Right forelimb (tissue), 1 donor: Measurements from ENCODE around the gene AARS2.

ENCODE experiments used
- DNase-seq: peaks from one replicate; pipeline ENCODE4 v3.0.0-alpha.2; 2018

AARS2 gene

DNA sequence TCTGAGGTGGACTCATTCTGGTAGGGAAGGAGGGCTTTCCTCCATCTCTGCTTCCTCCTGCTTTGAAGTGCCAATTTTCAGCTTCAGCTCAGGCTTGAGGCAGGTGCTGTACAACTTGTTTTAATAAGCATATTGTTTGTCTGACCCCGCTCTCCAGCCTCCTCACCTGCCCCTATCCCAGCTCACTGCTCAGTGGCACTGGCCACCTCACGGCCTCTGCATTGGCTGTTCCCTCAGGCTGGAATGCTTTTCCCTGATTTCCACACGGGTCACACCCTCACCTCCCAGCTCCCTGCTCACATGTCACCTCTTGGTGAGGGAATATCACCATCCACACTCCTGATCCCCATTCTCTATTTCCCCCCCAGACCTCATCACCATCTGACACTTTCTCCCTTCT, 14.3 kb downstream of the AARS2 start:
- DNase-seq = no peak

DNA sequence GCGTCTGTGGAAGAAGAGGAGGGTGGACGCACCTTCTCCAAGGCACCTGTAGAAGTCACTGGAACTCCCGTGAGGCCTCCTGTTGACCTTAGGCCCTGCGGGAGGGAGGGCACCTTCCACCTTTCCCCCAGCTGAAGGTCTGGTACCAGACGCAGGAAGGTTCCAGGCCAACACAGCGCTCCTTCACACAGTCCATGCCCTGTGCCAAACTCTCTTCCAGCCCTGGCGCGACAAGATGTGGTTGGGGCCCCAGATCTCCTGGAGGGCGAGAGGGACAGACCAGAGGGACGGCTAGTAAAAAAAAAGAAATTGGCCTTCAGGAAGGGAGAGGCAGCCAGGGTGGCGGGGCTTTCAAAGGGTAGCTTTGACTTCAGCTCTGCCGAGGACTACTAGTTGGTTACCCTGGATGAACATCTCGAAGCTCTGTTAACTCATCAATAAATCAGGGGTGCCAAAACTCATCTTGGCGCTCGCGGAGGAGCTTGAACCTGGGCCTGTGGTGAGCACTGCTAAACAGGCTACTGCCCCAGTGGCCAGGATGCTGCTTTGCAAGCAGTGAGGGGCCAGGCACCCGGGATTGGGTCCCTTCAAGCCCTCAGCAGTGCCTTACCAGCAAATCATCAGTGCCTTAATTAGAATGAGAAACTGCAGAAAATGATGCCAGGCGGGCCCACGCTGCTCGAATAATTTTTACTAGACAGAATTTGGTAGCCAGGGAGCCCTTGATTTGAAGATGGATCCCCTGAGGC, 14.9 kb downstream of the AARS2 start:
- no peak for DNase-seq

DNA sequence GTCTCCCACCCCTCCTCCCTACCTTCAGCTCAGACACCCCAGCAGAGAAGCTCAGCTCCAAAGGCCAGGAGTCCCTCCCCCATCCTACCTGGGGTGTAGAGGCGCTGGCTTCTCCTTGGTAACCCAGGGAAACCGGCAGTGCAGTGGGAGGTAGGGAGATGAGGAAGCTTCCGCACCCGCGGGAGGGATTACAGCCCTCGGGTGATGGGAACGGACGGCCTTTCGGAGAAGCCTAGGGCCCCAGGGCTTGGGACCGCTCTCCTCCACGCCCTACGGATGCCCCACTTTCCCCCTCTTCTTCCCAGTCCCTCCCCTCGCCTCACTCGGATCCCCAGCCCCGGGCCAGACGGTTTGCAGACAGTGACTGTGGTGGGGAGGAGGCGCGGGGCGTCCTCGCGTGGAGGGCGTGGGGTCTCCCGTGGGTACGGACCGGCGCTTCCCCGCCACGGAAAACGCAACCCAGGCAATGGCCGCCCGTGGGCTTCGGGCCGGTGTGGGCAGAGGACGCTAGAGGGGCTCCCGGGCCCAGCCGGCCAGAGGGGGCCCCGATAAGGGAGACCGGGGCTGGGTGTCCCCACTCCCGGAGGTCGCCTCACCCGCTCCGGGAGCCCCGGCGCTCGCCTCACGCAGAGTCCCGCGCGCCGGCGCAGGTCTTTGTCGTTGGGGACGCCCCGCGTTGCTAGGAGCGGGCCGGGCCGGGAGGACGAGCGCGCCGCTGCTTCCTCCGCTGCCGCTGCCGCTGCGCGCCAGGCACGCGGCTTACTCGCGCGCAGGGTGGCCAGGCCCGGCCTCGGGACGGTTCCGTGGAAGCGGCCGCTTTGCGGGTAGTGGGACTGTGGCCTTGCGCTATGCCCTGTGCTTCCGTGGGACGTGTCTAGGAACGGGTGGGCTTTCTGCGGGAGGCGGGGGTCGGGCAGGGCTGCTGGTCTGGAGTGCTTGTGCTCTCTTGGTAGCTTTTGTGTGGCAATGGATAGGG, 15.8 kb downstream of the AARS2 start:
- DNase-seq = peak; percentile 61

DNA sequence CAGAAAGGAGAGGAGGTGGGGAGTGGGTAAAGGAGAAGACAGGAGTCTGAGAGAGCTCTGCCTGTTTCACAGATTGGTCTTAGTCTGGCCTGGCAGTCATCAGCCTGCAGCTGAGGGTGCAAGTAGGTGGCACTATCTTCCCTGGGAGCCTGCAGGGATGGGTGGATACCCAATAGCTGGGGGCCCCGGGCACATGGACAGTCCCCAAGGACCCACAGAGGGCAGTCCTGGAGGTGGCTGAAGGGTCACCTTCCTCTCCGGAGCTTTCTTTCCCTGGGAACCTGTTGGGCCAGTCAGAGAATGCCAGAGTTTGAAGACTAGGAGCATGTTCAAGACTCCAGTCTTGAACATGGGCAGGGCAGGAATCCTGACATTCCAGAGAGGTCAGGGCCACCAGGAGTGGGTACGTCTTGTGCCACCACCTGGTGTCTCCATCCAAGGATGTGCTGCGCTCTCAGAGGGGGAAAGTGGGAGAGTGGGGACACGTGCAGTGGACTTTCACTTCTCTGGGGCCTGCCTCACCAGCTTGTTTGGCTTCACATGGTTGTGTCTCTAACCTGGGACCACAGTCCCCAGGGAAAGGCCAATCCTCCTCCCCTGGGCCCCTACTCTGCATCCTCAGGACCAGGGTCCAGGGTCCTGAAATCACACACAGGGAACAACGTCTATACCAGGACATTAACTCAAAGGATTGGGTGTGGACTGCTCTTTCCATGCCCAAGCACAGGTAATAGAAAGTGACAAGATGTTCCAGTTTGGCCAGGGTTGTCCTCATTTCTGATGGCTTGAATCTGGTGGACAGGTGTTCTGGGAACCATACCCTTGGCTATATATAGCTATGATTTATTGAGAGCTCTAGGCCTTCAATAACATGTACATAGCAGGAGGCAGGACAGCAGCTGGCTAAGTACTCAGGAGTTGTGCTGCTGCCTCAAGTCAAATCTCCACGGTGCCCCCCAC, 18.0 kb downstream of the AARS2 start:
- no peak for DNase-seq

DNA sequence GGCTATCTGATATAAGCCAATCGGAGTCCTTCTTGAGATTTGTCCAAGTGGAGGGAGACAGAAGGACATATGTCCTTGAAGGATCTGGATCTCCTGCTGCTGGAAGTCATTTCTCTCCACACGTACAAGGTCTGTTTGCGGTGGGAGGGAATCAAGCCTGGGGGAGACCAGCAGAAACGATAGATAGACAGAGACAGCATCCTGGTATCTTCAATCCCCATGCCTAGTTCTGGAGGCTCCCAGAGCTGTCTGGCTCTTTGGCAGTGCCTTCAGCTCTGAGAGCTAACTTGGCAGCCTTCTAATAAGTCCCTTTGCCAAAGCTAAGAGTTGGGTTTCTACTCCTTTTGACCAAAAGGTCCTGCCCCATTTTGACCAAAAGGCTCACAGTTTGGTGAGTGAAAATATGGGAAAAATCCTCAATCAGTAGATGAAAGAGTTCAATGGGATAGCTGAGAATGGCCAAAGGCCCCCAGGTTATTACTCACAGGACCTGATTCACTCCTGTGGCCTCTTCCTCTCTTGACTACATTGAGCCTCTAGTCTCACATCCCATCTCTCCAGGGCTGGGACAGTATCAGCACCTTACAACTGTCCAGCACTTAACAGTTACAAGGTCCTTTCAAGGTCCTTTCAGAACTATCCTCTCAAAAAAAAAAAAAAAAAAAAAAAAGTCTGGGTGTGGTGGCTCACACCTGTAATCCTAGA, 20.3 kb downstream of the AARS2 start:
- no peak for DNase-seq

DNA sequence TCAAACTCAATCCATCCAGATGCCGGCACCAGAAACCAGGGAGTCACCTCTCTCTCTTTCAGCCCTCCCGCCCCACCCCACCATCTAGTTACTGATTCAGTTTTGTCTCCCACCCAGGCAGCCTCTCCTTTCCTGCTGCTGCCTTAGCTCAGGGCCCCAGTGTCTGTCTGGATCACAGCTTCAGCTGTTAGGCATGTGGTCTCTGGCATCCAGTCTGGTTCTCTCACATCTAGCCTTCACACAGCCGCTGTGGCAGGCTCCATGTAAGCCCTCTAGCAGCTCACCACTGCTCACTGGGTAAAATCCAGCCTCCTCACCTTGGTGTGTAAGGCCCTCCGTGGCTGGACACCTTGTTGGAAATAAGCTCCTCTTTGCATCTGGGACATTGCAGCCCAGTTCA, 21.3 kb downstream of the AARS2 start:
- DNase-seq = no peak

DNA sequence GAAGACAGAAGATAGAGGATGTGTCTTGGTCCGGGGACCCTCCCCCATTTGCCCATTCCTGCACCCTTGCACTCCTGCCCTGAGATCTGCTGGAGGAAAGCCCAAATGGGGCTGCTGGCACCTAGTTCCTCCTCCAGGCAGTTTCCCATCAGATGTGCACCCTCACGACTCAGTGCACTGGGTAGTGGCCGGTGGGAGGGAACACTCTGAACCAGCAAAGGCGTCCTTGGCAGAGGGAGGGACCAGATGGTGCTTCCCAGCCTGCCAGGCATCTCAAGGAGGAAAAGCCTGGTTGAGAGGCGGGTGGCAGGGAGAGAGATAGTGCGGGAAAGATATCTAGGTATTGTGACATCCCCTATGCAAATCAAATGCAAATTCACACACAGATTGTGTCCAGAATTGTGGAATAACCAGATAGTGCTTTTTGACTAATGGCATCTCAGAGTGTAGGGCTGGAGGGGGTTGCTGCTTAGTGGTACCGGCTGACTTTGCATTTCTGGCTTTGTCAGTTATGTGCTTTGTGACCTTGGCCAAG, 23.4 kb downstream of the AARS2 start:
- DNase-seq = no peak

DNA sequence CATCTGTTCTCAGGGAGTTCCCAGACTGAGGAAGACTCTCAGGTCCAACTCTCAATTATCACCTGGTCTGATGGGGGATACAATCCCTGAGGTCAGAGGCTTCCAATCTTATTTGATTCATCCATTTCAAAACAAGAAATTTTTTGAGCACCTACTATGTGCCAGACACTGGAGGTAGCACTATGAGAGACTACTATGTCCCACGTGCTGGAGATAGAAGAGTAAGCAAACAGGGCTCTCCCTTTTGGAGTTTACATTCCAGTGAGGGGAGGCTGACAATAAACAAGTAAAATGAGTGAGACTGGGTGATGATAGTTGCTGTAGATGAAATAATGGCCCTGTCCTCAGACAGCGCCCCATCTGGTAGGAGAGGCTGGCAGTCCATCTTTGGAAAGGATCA, 26.4 kb downstream of the AARS2 start:
- DNase-seq = no peak

DNA sequence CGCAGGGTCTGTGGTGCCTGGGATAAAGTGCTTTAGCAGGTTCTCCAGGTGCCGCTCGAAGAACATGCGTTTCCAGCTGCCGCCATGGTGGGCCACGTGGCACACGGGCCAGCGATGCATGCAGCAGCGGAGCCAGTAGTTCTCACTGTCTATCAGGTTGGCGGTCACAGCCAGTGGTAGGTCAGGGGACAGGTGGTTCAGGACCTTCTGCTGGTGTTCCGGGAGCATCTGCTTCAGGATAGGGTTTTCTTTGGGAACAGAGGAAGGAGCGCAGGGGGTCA, 26.9 kb downstream of the AARS2 start:
- DNase-seq = no peak

DNA sequence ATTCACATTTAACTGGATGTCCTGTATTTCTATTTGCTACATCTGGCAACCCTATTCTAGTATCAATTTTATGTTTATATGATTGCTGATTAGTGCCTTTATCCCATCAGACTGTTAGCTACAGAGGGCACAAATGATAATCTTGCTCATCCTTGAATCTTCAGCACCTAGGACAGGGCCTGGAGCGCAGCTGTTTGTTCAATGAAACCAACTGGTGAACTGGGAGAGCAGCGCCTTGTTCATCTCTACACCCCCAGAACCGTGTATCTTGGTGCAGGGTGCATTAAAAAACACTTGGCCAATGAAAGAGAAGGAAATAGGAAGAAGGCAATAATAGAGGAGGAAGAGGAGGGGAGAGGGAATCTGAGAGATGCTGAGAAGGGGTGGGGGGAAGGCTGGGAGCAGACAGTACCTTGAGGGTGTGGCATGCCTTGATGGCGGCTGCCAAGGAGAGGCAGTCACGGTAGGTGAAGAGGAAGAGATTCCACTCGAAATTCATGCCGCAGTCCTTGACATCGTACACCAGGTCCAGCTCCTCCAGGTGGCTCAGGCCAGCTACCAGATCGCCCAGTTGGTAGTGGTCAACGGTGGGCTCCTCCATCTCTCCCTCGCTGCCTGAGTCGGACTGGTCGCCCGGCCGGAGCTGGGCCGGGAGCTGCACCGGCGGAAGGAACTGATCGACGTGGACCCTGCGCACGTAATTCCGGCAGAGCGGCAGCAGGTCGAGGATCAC, 27.4 kb downstream of the AARS2 start:
- DNase-seq = no peak

DNA sequence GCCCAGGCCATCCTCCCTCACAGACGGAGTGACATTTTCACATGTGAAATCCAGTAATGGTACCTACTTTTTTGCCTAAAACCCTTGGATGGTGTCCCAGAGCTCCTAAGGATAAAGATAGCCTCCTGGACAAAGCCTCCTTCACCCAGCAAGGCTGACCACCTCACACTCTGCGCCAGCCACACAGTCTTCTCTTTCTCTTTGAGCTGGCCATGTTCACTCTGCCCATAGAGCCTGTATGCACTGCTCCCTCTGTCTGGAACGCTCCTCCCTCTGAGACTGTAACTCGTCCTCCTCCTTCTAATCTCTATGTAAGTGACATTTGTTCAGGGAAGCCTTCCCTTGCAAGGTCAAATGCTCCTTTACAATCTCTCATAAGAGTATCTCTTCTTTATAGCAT, 28.3 kb downstream of the AARS2 start:
- no peak for DNase-seq

DNA sequence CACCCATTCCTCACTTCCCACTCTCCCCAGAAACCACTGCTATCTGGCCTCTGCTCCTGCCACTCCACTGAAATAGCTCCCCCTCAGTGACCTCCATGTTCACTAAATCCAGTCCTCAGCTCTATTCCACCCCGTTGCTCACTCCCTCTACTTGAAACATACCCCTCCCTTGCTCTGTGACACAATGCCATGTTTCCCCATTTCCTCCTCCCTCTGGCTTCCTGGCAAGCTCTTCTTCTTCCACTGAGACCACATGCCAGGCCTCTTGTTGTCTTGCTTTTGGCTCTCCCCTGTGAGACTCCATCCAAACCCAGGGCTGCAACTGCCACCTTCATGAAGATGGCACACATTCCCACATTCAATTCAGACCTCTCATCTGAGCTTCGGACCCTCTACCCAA, 29.0 kb downstream of the AARS2 start:
- no peak for DNase-seq

DNA sequence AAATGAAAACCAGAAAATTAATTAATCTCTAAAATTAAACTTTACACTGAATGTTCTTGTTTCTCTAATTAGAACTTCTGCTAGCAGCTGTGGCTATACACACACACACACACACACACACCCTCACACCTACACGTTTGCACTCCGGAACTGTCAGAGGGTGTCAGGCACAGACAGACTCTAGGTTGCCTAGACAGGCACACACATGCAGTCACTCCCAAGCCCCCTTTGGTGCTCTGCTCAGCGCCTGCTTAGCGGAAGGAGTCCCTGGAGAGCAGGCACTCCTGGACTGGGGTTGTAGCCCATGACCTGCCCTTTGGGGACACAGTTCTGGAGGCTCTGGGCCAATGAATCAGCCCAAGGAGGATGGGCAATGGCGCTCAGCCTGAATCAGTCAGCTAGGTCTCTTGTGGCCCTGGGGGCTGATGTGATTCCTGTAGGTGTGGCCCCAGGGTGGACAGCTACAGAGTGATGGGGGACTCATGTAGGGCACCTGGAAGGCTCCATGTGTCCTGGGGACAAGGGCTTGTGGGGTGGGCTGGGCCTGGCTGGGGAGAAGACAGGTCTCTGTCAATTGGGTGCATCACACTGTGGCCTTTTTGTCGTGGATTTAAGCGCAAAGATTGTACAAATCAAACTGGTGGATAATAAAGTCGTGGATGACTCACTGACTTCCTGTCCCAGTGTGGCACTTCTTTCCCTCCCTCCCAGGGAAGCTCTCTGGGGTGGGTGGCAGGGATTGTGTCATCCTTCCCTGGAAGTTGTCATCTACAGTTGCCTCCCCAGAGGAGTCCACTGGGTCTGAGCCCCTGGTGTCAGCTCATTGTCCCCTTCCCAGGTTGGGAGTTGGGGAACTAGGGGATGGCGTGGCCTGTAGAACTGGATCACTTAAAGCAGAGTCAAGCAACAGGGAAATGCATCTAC, 34.1 kb downstream of the AARS2 start:
- no peak for DNase-seq

DNA sequence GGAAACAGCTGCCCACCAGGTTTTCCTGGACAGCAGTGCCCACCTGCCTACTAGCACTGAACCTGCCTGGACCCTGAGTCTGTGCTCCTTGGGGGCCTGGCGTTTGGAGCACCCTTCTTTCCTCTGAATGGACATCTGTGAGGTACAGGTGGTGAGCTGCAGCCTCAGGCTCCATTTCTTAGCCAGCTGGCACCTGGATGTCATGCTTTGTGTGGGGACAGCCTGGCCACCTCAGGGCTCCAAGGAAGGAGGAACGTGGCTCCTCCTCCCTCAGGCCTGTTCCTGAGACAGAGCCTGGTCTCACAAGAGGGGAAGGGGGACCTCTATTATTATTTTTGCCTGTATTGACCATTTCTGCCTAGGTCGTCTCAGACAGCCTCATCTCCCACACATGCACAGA, 34.8 kb downstream of the AARS2 start:
- no peak for DNase-seq

DNA sequence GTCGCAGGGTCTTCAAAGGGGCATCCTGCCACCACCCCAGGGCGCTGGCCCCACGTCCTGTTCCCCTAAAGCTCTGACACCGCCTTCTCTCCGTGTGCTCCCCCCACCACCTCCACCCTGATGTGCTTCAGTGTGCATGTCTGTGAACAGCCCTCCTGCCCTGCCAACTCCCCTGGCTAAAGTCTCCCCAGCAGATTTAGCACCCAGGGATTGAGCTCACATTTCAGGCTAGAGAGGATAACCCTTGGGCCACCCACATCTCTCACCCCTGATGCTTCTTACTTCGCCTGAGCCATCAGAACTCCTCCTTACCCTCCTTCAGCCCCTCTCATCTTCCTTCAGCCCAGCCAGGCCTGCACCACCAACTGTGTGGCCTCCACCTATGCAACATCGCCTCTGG, 35.4 kb downstream of the AARS2 start:
- DNase-seq = no peak

DNA sequence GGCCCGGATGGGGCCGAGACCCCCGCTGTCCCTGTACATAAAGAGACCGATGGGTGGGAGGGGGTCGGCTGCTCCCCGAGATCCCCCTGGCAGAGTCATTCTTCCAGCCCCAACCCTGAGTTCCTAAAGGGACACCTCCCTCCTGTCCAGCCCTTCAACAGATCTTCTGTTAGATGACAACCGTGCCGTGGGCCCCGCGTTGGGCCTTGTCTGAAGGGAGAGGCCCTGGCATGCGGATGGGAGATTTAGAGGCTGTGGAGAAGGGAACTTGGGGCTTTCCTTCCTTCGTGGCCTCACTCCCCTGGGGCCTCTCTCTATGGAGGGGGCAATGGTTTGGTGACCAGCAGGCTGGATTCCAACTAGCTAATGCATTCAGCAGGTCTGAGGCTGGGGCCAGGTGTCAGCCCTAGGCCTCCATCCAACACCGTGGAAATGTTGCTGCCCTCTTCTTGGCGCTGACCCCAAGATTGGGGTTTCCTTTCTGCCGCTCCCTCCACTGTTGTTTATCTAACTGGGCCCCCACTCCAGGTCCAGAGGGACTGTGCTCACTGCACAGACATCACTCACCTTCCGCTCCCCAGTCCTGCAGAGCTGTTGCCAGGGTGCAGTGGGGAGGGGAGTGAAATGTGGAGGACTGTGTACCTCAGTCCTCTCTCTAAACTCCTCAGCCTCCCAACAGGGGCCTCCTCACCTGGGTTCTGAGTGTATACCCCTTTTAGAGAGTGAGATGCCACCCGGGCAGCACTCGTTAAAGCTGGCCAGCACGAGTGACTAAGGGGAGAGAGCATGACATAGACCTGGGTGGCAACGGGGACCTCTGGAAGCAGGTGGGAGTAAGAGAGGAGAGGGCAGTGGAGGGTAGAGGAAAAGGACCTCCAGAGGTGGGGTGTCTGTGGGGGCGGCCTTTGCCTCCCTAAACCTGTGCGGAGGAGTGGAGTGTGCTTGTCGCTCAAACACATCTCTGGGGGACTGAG, 36.2 kb downstream of the AARS2 start:
- no peak for DNase-seq

DNA sequence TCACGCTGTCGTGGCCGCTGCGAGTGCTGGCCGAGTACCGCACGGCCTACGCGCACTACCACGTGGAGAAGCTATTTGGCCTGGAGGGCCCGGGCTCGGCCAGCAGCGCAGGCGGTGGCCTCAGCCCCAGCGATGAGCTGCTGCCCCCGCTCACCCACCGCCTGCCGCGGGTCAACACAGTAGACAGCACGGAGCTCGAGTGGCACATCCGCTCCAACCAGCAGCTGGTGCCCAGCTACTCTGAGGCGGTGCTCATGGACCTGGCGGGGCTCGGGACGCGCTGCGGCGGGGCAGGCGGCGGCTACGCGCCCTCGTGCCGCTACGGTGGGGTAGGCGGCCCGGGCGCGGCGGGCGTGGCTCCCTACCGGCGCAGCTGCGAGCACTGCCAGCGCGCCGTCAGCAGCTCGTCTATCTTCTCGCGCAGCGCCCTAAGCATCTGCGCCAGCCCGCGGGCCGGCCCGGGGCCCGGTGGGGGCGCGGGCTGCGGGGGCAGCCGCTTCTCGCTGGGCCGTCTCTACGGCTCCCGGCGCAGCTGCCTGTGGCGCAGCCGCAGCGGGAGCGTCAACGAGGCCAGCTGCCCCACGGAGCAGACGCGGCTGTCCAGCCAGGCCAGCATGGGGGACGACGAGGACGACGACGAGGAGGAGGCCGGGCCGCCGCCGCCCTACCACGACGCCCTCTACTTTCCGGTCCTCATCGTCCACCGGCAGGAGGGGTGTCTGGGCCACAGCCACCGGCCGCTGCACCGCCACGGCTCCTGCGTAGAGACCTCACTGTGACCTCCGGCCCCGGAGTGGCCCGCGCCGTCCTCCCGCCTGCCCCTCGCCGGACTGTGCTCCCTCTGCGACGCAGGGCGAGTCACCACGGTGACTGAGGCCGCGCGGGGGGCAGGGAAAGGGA, 37.1 kb downstream of the AARS2 start:
- DNase-seq = peak; percentile 62

DNA sequence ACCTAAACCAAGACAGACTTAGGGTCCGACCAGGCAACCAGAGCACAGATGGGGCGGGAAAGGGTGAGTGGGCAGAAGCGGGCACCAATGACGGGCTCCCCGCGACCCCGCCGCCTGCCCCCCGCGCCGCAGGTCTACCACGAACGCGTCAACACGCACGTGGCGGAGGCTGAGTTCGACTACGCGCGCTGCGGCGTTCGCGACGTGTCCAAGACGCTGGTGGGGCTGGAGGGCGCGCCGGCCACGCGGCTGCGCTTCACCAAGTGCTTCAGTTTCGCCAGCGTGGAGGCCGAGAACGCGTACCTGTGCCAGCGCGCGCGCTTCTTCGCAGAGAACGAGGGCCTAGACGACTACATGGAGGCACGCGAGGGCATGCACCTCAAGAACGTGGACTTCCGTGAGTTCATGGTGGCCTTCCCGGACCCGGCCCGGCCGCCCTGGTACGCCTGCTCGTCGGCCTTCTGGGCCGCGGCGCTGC, 37.8 kb downstream of the AARS2 start:
- DNase-seq = no peak
